ENCODE results near the gene TIMM10.

GRCh38 chr11:57546451-57546850, 15.9 kb upstream of the TIMM10 start:
- TF ChIP-seq REST (IDR thresholded peaks at IDR 0.05) (no peak), YY1 (IDR thresholded peaks at IDR 0.05) (no peak), CTCF (IDR thresholded peaks at IDR 0.05; ENCODE audit: low read depth, low read length, missing input control) (no peak), TAF1 (conservative IDR thresholded peaks at IDR 0.05) (no peak), GABPA (IDR thresholded peaks at IDR 0.05 in 1 of 2, conservative IDR thresholded peaks at IDR 0.05 in 1 of 2) (no peak), RAD21 (IDR thresholded peaks at IDR 0.05) (no peak), MAX (IDR thresholded peaks at IDR 0.05) (no peak), EGR1 (IDR thresholded peaks at IDR 0.05; ENCODE audit: low read depth in 2 of 2) (no peak), SP1 (IDR thresholded peaks at IDR 0.05) (no peak), ATF3 (IDR thresholded peaks at IDR 0.05) (no peak)
